ENCODE results near the gene SREBF2.

The SREBF2 gene

GRCh38 chr22:41832553-41833368 is at the start of gene SREBF2:
SREBF2 (plus strand) TSS chr22:41833105; CDS start chr22:41833271, 166 bp downstream.
- peak; percentile 94 to 95 for ATAC-seq

DNA sequence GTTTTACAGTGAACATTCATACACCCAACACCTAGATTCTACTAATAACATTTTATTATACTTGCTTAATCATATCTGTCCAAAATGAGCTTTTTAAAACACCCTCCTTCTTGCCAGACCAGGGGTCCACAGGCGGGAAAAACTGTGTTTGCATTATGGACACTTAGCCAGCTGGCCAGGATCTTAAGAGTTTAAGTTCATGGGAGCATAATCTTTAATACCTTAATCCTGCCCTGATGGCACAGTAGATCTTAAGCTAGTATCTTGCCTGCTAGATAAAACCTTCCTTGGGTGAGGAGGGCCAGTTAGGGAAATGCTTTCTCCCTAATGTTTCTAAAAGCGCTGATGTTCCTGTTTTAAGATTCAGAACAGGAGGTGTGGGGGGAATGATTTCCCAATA is 45.6 kb upstream of the SREBF2 start:
- no peak for ATAC-seq

GRCh38 chr22:41793871-41794270 is 39.0 kb upstream of the SREBF2 start:
- no peak for ATAC-seq

DNA sequence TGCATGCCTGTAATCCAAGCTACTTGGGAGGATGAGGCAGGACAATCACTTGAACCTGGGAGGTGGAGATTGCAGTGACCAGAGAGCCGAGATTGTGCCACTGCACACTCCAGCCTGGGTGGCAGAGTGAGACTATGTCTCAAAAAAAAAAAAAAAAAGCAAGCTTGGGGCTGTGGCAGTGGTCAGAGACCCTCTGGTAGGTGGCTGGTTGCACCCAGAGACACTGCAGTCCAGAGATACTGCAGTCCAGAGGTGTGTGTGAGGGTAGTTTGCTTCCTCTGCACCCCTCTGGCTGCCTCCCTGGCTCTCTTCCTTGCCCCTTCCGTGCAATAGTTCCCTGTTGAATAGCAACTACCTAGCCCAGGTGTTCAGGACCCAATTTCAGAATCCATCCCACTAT is 34.2 kb upstream of the SREBF2 start:
- ATAC-seq, result no peak

GRCh38 chr22:41799486-41800347 is 33.2 kb upstream of the SREBF2 start:
- ATAC-seq, result peak; percentile 6 to 37

DNA sequence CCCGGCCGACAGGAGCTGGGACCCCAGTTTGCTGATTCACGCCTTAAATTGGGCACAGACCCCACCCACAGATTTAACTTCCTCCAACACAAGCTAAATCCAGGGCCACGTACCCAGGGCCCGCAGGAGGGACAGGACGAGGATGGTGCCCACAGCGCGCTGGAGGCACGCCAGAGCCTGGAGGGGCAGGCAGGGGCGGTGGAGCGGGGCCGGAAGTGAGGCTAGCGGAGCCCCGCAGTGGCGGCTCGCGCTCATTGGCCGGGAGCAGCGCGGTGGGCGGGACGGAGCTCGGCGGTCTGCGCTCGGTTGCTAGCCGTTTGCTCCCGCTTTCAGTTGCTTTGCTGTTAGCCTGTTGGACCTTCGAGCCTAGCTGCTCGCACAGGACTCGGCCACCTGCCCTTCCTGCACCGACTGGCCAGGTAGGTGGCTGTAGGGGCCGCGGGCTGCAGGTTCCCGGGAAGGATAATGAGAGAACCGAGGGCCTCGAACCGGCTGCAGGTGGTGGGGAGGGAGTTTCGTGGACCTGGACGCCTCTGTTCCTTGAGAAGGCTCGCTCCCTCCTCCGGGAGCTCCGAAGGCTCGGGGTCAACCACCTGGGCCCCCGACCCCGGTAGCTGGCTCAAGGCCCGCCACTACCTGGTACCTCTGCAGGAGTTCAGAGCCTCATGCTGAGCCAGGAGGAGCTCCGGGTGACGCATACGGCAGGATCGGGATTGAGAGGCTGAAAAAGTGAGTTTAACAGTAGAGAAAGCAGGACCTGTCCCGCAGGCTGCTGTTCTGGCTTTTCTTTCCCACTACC is 32.4 kb upstream of the SREBF2 start, which contains the start of gene CCDC134:
Gene CCDC134 (plus strand): TSS at position 332 of the 799 bp plus-strand sequence. CDS start 8,212 bp downstream, outside the sequence.
- peak; percentile 98 to 99 for ATAC-seq

- no peak for ATAC-seq
Observed at GRCh38 chr22:41801147-41801819, 31.6 kb upstream of the SREBF2 start.

GRCh38 chr22:41801886-41802285 is 31.0 kb upstream of the SREBF2 start:
- no peak for ATAC-seq

DNA sequence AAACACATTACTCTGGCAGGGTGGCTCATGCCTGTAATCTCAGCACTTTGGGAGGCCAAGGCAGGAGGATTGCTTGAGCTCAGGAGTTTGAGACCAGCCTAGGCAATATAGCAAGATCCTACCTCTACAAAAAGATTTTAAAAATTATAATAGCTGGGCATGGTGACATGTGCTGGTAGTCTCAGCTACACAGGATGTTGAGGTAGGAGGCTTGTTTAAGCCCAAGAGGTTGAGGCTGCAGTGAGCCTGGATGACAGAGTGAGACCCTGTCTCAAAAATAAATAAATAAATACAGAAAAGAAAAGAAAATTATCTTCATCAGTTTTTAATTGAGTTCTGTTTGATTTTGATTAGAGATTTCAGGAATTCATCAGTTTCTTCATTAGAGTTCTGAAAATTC is 27.3 kb upstream of the SREBF2 start:
- no peak for ATAC-seq

- no peak for ATAC-seq
Observed at GRCh38 chr22:41808400-41808799, 24.5 kb upstream of the SREBF2 start.

DNA sequence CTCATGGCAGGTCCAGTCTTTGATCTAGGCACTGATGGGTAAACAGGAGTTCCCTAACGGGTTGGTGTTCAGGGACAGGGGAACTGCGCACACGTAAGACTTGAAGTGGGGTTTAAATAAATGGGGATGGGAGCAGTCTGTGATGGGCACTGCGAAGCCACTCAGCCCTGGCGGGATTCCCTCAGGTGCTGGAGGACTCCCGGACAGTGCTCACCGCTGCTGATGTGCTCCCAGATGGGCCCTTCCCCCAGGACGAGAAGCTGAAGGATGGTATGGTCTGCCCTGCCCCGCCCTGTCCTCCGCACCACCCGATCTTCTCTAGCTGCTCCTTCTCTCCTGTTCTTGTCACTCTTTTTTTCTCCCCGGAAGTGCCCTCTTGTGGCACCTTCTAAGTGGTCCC is 22.9 kb upstream of the SREBF2 start:
- no peak for ATAC-seq

DNA sequence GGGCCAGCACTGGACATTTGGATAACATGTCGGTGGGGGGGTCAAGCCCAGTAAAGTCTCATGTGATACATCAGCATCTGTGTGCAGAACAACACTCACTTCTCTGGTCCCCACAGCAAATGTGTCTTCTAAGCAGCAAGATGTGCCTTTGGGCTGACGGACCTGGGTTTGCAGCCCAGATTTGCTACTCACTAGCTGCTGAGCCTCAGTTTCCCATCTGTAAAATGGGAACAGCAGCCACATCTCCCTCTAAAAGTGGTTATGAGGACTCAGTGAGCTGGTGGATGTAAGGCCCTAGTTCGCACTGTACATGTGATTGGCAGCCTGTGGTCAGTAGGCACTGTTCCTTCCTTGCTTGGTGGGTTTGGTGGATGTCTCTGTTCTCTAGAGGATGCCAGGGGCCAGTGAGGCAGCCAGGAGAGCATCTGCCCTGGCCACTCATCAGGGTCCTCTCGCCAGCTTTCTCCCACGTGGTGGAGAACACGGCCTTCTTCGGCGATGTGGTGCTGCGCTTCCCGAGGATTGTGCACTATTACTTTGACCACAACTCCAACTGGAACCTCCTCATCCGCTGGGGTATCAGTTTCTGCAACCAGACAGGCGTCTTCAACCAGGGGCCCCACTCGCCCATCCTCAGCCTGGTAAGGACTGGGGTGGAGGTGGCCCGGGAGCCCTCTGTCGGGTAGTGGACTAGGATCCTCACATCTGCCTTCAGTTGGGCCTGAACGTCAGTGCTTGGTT is 19.9 kb upstream of the SREBF2 start:
- ATAC-seq, result no peak

- ATAC-seq, result no peak
Observed at GRCh38 chr22:41813726-41814410, 19.0 kb upstream of the SREBF2 start.

DNA sequence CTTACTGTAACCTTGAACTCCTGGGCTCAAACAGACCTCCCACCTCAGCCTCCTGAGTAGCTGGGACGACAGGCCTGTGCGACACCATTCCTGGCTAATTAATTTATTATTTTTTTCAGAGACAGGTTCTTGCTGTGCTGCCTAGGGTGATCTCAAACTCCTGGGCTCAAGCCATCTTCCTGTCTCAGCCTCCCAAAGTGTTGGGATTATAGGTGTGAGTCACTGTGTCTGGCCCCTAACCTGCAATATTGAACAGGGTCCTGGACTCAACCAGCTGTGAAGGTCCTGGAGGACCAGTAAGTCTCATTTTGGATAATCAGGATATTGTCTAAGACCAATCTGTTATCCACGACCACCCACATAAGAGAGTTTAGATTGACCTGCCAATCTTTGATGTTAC is 17.2 kb upstream of the SREBF2 start:
- no peak for ATAC-seq

DNA sequence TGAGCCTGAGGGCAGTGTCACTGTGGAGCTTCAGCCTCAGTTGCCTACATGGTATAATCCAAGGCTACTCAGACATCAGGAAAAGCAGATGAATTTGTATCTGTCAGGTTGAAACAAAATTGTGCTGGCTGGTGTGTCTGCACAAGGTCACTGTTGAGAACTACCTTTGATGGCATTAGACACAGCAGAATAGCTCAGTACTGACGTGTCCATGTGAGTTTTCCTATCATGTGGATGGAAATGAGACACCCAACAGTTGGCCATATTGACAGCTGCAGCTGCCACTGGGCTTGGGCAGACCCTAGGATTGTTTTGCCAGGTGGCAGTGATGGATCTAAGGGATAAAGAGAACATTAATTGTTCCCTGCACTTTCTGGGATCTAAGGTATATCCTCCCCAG is 16.7 kb upstream of the SREBF2 start:
- no peak for ATAC-seq

DNA sequence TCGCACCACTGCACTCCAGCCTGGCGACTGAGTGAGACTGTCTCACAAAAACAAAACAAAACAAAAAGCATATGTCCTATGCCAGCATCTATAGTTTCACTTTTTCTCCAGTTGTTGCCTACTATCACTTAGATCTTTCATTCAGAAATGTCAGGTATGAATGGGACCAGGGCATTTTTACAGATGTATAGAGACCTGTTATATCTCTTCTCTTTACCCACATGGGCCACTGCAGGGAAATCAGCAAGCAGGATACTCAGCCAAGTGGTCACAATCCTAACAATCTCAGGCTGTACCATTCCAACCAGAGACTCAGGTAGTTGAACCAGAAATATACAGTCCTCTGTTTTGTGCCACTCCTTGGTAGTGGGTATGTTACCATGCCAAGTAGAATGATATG is 16.0 kb upstream of the SREBF2 start:
- ATAC-seq, result no peak

GRCh38 chr22:41818011-41818410 is 14.9 kb upstream of the SREBF2 start:
- ATAC-seq, result no peak

DNA sequence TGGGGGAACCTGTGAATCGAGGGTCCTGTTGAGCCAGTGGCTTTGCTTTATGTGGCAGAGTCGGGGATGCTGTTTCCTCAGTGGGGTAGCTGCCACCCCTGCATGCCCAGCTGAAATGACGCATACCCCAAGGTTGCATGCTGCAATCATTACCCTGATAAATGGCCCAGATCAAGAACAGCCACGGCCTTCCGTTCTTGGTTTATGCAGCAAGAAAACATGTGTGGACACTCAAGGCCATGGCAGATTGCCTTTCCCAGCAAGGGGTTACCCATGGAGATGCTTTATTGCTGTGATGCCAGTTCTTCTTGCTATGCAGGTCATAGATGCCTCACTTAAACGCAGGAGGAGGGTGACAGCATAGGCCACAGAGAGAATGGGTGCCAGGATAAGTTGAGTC is 14.3 kb upstream of the SREBF2 start:
- ATAC-seq, result no peak

- ATAC-seq, result no peak
Observed at GRCh38 chr22:41819257-41819656, 13.6 kb upstream of the SREBF2 start.

DNA sequence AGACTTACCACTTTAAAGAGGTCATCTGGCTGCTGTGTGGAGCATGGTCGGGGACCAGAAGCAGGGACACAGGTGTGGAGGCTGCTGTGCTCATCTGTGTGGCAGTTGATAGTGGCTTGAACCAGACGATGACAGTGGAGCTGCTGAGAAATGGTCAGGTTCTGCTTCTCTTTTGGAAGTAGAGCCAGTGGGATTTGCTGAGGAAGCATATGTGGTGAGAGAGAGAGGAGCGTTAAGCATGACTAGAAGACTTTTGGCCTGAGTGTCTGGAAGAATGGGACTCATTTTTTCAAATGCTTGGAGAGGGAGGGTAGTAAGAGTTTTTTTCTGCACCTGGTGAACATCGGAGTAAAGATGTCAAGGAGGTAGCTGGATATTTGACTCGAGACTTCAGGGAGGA is 12.5 kb upstream of the SREBF2 start:
- no peak for ATAC-seq

Measured in activated CD4-positive, CD25-positive, alpha-beta regulatory T cell treated with anti-CD3 and anti-CD28 coated beads, Interleukin-2, amount 50 U/mL, for 24 hours (primary cell).